ENCODE results near the gene KIF4A. TPM values are rescaled to one million over a fixed set of nuclear protein-coding genes. Genes with fewer than 3 reads are reported as not detected.
"Not testable (repeated sequence)": the region's sequence is repeated elsewhere in the genome, so short reads cannot be mapped to it uniquely, and the experiment has no call there.

The KIF4A gene
- total RNA-seq, 1 donor from 2014 or later, result 0.24 TPM

- no peak for DNase-seq (ENCODE audit: low spot score)
These were observed 624 bp upstream of the KIF4A start for GRCh38 chrX:70289168-70289792.

- no peak for DNase-seq (ENCODE audit: low spot score)
These were observed 2.9 kb downstream of the KIF4A start for GRCh38 chrX:70292788-70293187.

GRCh38 chrX:70293621-70294020, 3.7 kb downstream of the KIF4A start:
- DNase-seq (ENCODE audit: low spot score), result no peak

GRCh38 chrX:70301716-70302115, 11.8 kb downstream of the KIF4A start:
- no peak for DNase-seq (ENCODE audit: low spot score)

- no peak for DNase-seq (ENCODE audit: low spot score)
These were observed 23.6 kb downstream of the KIF4A start for GRCh38 chrX:70313503-70313902.

GRCh38 chrX:70322784-70323183, 32.9 kb downstream of the KIF4A start:
- DNase-seq (ENCODE audit: low spot score), result no peak

GRCh38 chrX:70323628-70324027, 33.7 kb downstream of the KIF4A start:
- not testable (repeated sequence) for DNase-seq (ENCODE audit: low spot score)

GRCh38 chrX:70324326-70324725, 34.4 kb downstream of the KIF4A start:
- no peak for DNase-seq (ENCODE audit: low spot score)

- no peak for DNase-seq (ENCODE audit: low spot score)
These were observed 41.3 kb downstream of the KIF4A start for GRCh38 chrX:70331161-70331560.

GRCh38 chrX:70332600-70332999, 42.7 kb downstream of the KIF4A start:
- no peak for DNase-seq (ENCODE audit: low spot score)

GRCh38 chrX:70336767-70337166, 46.9 kb downstream of the KIF4A start:
- no peak for DNase-seq (ENCODE audit: low spot score)

- DNase-seq (ENCODE audit: low spot score), result no peak
These were observed 48.4 kb downstream of the KIF4A start for GRCh38 chrX:70338290-70338689.

- DNase-seq (ENCODE audit: low spot score), result peak; percentile 13
These were observed 53.5 kb downstream of the KIF4A start for GRCh38 chrX:70343435-70343834.

- DNase-seq (ENCODE audit: low spot score), result no peak
These were observed 56.6 kb downstream of the KIF4A start for GRCh38 chrX:70346418-70347070.

GRCh38 chrX:70348825-70349224, 58.9 kb downstream of the KIF4A start:
- DNase-seq (ENCODE audit: low spot score), result not testable (repeated sequence)

- not testable (repeated sequence) for DNase-seq (ENCODE audit: low spot score)
These were observed 59.6 kb downstream of the KIF4A start for GRCh38 chrX:70349367-70350125.

- DNase-seq (ENCODE audit: low spot score), result no peak
These were observed 62.6 kb downstream of the KIF4A start for GRCh38 chrX:70352496-70352895.

- DNase-seq (ENCODE audit: low spot score), result no peak
These were observed 63.6 kb downstream of the KIF4A start for GRCh38 chrX:70353514-70353913.

- DNase-seq (ENCODE audit: low spot score), result peak; percentile 15
These were observed 64.8 kb downstream of the KIF4A start for GRCh38 chrX:70354716-70355115.

GRCh38 chrX:70359458-70359857, 69.6 kb downstream of the KIF4A start:
- no peak for DNase-seq (ENCODE audit: low spot score)

GRCh38 chrX:70360366-70360765, 70.5 kb downstream of the KIF4A start:
- DNase-seq (ENCODE audit: low spot score), result no peak

GRCh38 chrX:70368731-70369130, 78.8 kb downstream of the KIF4A start:
- DNase-seq (ENCODE audit: low spot score), result not testable (repeated sequence)

GRCh38 chrX:70386235-70386634, 96.3 kb downstream of the KIF4A start:
- DNase-seq (ENCODE audit: low spot score), result no peak

All from umbilical cord (tissue), 2 donors.